Stimulated activated memory B cell treated with anti-CD40 and anti-IgM and Interleukin-4, amounts not matched to agents 10 μg/mL and 1 μg/mL and 100 μg/mL, for 72 hours (primary cell): Measurements from ENCODE around the gene INTS7.
A peak's percentile ranks its signal among the peaks of the same experiment; 100 is the strongest.
"Not testable (repeated sequence)": the region's sequence is repeated elsewhere in the genome, so short reads cannot be mapped to it uniquely, and the experiment has no call there.

Source experiments
- ATAC-seq: fragments of 150-1000 bp; cut with Tn5 transposase; 2 replicates; pipeline ENCODE4 v1.10.0; 2021
- H3K27ac Mint-ChIP-seq: one replicate; pipeline ENCODE4 v1.8.0; 2022; ENCODE audit warnings: mild to moderate bottlenecking, mixed read lengths
- H3K27me3 Mint-ChIP-seq: one replicate; pipeline ENCODE4 v1.8.0; 2022; ENCODE audit warnings: mixed read lengths
- H3K36me3 Mint-ChIP-seq: one replicate; pipeline ENCODE4 v1.8.0; 2022; ENCODE audit warnings: mixed read lengths
- H3K4me1 Mint-ChIP-seq: one replicate; pipeline ENCODE4 v1.8.0; 2022; ENCODE audit warnings: mixed read lengths
- H3K4me3 Mint-ChIP-seq: one replicate; pipeline ENCODE4 v1.8.0; 2022; ENCODE audit warnings: mild to moderate bottlenecking, moderate library complexity, mixed read lengths
- H3K9me3 Mint-ChIP-seq: one replicate; pipeline ENCODE4 v1.8.0; 2022; ENCODE audit warnings: mixed read lengths

The INTS7 gene

GRCh38 chr1:211938561-211938997, 96.8 kb downstream of the INTS7 start:
- Mint-ChIP-seq H3K36me3 (peaks cover 13% of the 10 kb centered on the region), H3K4me1 (peaks cover 39% of the 10 kb centered on the region), H3K27ac (no peak overlapping the region), H3K4me3 (no peak overlapping the region), H3K27me3 (no peaks in the 10 kb centered on the region), H3K9me3 (no peaks in the 10 kb centered on the region)
- no peak for ATAC-seq

- Mint-ChIP-seq H3K36me3 (peaks cover 13% of the 10 kb centered on the region), H3K4me1 (peaks cover 44% of the 10 kb centered on the region)
- H3K27me3 Mint-ChIP-seq, H3K27ac Mint-ChIP-seq, ATAC-seq, H3K9me3 Mint-ChIP-seq, H3K4me3 Mint-ChIP-seq: not testable (repeated sequence)
Measured at GRCh38 chr1:211937422-211937821, 97.9 kb downstream of the INTS7 start.

- peak; percentile 92 for ATAC-seq
- Mint-ChIP-seq H3K36me3 (no peaks in the 10 kb centered on the region), H3K4me3 (peak overlapping the region; percentile 32), H3K9me3 (no peaks in the 10 kb centered on the region), H3K27ac (peak overlapping the region; percentile 70), H3K27me3 (no peaks in the 10 kb centered on the region), H3K4me1 (peaks cover 43% of the 10 kb centered on the region)
Measured at GRCh38 chr1:211935448-211935970, 99.8 kb downstream of the INTS7 start.

GRCh38 chr1:211933946-211934714, 101.2 kb downstream of the INTS7 start:
- H3K27me3 Mint-ChIP-seq: no peaks in the 10 kb centered on the region
- no peak overlapping the region for H3K27ac Mint-ChIP-seq
- no peaks in the 10 kb centered on the region for H3K9me3 Mint-ChIP-seq
- H3K4me1 Mint-ChIP-seq: peaks cover 35% of the 10 kb centered on the region
- no peaks in the 10 kb centered on the region for H3K36me3 Mint-ChIP-seq
- no peak overlapping the region for H3K4me3 Mint-ChIP-seq
- no peak for ATAC-seq

- Mint-ChIP-seq H3K36me3 (no peaks in the 10 kb centered on the region), H3K27me3 (no peaks in the 10 kb centered on the region), H3K4me3 (no peak overlapping the region), H3K4me1 (peaks cover 35% of the 10 kb centered on the region), H3K27ac (no peak overlapping the region), H3K9me3 (no peaks in the 10 kb centered on the region)
- no peak for ATAC-seq
Measured at GRCh38 chr1:211932933-211933254, 102.5 kb downstream of the INTS7 start.

- H3K36me3 Mint-ChIP-seq: no peaks in the 10 kb centered on the region
- no peak overlapping the region for H3K4me3 Mint-ChIP-seq
- ATAC-seq: no peak
- no peaks in the 10 kb centered on the region for H3K9me3 Mint-ChIP-seq
- H3K4me1 Mint-ChIP-seq: peaks cover 35% of the 10 kb centered on the region
- no peak overlapping the region for H3K27ac Mint-ChIP-seq
- H3K27me3 Mint-ChIP-seq: no peaks in the 10 kb centered on the region
Measured at GRCh38 chr1:211932231-211932932, 103.0 kb downstream of the INTS7 start.

GRCh38 chr1:211929683-211930082, 105.7 kb downstream of the INTS7 start:
- Mint-ChIP-seq H3K36me3 (no peaks in the 10 kb centered on the region), H3K27ac (no peak overlapping the region), H3K4me3 (no peak overlapping the region), H3K4me1 (peaks cover 22% of the 10 kb centered on the region), H3K9me3 (no peaks in the 10 kb centered on the region), H3K27me3 (no peaks in the 10 kb centered on the region)
- no peak for ATAC-seq

GRCh38 chr1:211928993-211929637, 106.2 kb downstream of the INTS7 start:
- H3K27me3 Mint-ChIP-seq: no peaks in the 10 kb centered on the region
- H3K36me3 Mint-ChIP-seq: no peaks in the 10 kb centered on the region
- H3K9me3 Mint-ChIP-seq: no peaks in the 10 kb centered on the region
- peaks cover 17% of the 10 kb centered on the region for H3K4me1 Mint-ChIP-seq
- no peak for ATAC-seq
- H3K4me3 Mint-ChIP-seq: no peak overlapping the region
- H3K27ac Mint-ChIP-seq: no peak overlapping the region

- no peaks in the 10 kb centered on the region for H3K27me3 Mint-ChIP-seq
- H3K4me1 Mint-ChIP-seq: peaks cover 9% of the 10 kb centered on the region
- ATAC-seq: no peak
Measured at GRCh38 chr1:211928290-211928801, 107.0 kb downstream of the INTS7 start.

GRCh38 chr1:211925016-211925415, 110.3 kb downstream of the INTS7 start:
- Mint-ChIP-seq H3K27me3 (no peaks in the 10 kb centered on the region), H3K9me3 (no peaks in the 10 kb centered on the region), H3K4me3 (no peak overlapping the region), H3K4me1 (no peaks in the 10 kb centered on the region), H3K36me3 (no peaks in the 10 kb centered on the region), H3K27ac (no peak overlapping the region)
- ATAC-seq: peak; percentile 43

More at GRCh38 chr1:211928290-211928801, 107.0 kb downstream of the INTS7 start:
- H3K4me3 Mint-ChIP-seq: no peak overlapping the region
- H3K27ac Mint-ChIP-seq: no peak overlapping the region
- H3K9me3 Mint-ChIP-seq: no peaks in the 10 kb centered on the region
- no peaks in the 10 kb centered on the region for H3K36me3 Mint-ChIP-seq

GRCh38 chr1:211924256-211924655, 111.1 kb downstream of the INTS7 start:
- H3K4me1 Mint-ChIP-seq: no peaks in the 10 kb centered on the region
- H3K27ac Mint-ChIP-seq: no peak overlapping the region
- no peaks in the 10 kb centered on the region for H3K36me3 Mint-ChIP-seq
- no peaks in the 10 kb centered on the region for H3K9me3 Mint-ChIP-seq
- no peaks in the 10 kb centered on the region for H3K27me3 Mint-ChIP-seq
- no peak overlapping the region for H3K4me3 Mint-ChIP-seq
- ATAC-seq: no peak

- H3K27me3 Mint-ChIP-seq: no peaks in the 10 kb centered on the region
- no peak overlapping the region for H3K27ac Mint-ChIP-seq
- no peak overlapping the region for H3K4me3 Mint-ChIP-seq
- no peaks in the 10 kb centered on the region for H3K36me3 Mint-ChIP-seq
- H3K4me1 Mint-ChIP-seq: peaks cover 8% of the 10 kb centered on the region
- no peaks in the 10 kb centered on the region for H3K9me3 Mint-ChIP-seq
- ATAC-seq: no peak
Measured at GRCh38 chr1:211923095-211923494, 112.3 kb downstream of the INTS7 start.

GRCh38 chr1:211921579-211922095, 113.7 kb downstream of the INTS7 start:
- H3K27me3 Mint-ChIP-seq: no peaks in the 10 kb centered on the region

GRCh38 chr1:211920602-211921226, 114.6 kb downstream of the INTS7 start:
- no peak overlapping the region for H3K4me3 Mint-ChIP-seq
- ATAC-seq: no peak
- no peak overlapping the region for H3K27ac Mint-ChIP-seq
- H3K36me3 Mint-ChIP-seq: no peaks in the 10 kb centered on the region
- H3K27me3 Mint-ChIP-seq: no peaks in the 10 kb centered on the region
- H3K4me1 Mint-ChIP-seq: peaks cover 11% of the 10 kb centered on the region
- H3K9me3 Mint-ChIP-seq: no peaks in the 10 kb centered on the region

More at GRCh38 chr1:211921579-211922095, 113.7 kb downstream of the INTS7 start:
- Mint-ChIP-seq H3K27ac (no peak overlapping the region), H3K36me3 (no peaks in the 10 kb centered on the region), H3K4me3 (no peak overlapping the region), H3K9me3 (no peaks in the 10 kb centered on the region), H3K4me1 (peaks cover 11% of the 10 kb centered on the region)
- no peak for ATAC-seq

GRCh38 chr1:211920141-211920572, 115.2 kb downstream of the INTS7 start:
- no peaks in the 10 kb centered on the region for H3K27me3 Mint-ChIP-seq
- H3K4me1 Mint-ChIP-seq: peaks cover 11% of the 10 kb centered on the region

More at GRCh38 chr1:211920141-211920572, 115.2 kb downstream of the INTS7 start:
- no peaks in the 10 kb centered on the region for H3K36me3 Mint-ChIP-seq
- no peak overlapping the region for H3K4me3 Mint-ChIP-seq
- no peaks in the 10 kb centered on the region for H3K9me3 Mint-ChIP-seq
- no peak overlapping the region for H3K27ac Mint-ChIP-seq
- ATAC-seq: no peak
